Measurements from ENCODE around the gene NMB. TPM values are rescaled to one million over a fixed set of nuclear protein-coding genes. Genes with fewer than 3 reads are reported as not detected.
"Not testable (repeated sequence)": the region's sequence is repeated elsewhere in the genome, so short reads cannot be mapped to it uniquely, and the experiment has no call there.

The NMB gene
- polyA plus RNA-seq (2012; ENCODE audit: missing spikeins) = 1.8 TPM

GRCh38 chr15:84658080-84658787 is at the start of gene NMB:
Gene NMB (minus strand): TSS chr15:84658199. CDS start chr15:84658152, 47 bp downstream.
- FAIRE-seq (peak; percentile 61), DNase-seq (ENCODE audit: insufficient read length) (peak; percentile 84)
- TF ChIP-seq POLR2A (IDR thresholded peaks at IDR 0.05; ENCODE audit: low read depth, low read length) = peak; percentile 67
- TF ChIP-seq POLR2AphosphoS5 (IDR thresholded peaks at IDR 0.05; ENCODE audit: low read depth, low read length) = 0 out of 2 replicates have a peak, but pooled peaks have one; percentile 18
- TF ChIP-seq TAF1 (IDR thresholded peaks at IDR 0.05; ENCODE audit: borderline replicate concordance, low read depth, low read length) = no peak

- no peak for FAIRE-seq
- DNase-seq (ENCODE audit: insufficient read length) = no peak
- TF ChIP-seq POLR2AphosphoS5 (IDR thresholded peaks at IDR 0.05; ENCODE audit: low read depth, low read length) (no peak), TAF1 (IDR thresholded peaks at IDR 0.05; ENCODE audit: borderline replicate concordance, low read depth, low read length) (no peak), POLR2A (IDR thresholded peaks at IDR 0.05; ENCODE audit: low read depth, low read length) (no peak)
Observed at GRCh38 chr15:84703808-84704207, 45.8 kb upstream of the NMB start.

- TF ChIP-seq POLR2AphosphoS5 (IDR thresholded peaks at IDR 0.05; ENCODE audit: low read depth, low read length) = no peak
- TF ChIP-seq TAF1 (IDR thresholded peaks at IDR 0.05; ENCODE audit: borderline replicate concordance, low read depth, low read length) = no peak
- no peak for TF ChIP-seq POLR2A (IDR thresholded peaks at IDR 0.05; ENCODE audit: low read depth, low read length)
- DNase-seq (ENCODE audit: insufficient read length) (no peak), FAIRE-seq (no peak)
Observed at GRCh38 chr15:84702961-84703482, 45.0 kb upstream of the NMB start.

GRCh38 chr15:84699538-84700191 is 41.7 kb upstream of the NMB start:
- DNase-seq (ENCODE audit: insufficient read length) = no peak
- no peak for FAIRE-seq
- no peak for TF ChIP-seq TAF1 (IDR thresholded peaks at IDR 0.05; ENCODE audit: borderline replicate concordance, low read depth, low read length)
- TF ChIP-seq POLR2AphosphoS5 (IDR thresholded peaks at IDR 0.05; ENCODE audit: low read depth, low read length) = no peak
- TF ChIP-seq POLR2A (IDR thresholded peaks at IDR 0.05; ENCODE audit: low read depth, low read length) = no peak

DNA sequence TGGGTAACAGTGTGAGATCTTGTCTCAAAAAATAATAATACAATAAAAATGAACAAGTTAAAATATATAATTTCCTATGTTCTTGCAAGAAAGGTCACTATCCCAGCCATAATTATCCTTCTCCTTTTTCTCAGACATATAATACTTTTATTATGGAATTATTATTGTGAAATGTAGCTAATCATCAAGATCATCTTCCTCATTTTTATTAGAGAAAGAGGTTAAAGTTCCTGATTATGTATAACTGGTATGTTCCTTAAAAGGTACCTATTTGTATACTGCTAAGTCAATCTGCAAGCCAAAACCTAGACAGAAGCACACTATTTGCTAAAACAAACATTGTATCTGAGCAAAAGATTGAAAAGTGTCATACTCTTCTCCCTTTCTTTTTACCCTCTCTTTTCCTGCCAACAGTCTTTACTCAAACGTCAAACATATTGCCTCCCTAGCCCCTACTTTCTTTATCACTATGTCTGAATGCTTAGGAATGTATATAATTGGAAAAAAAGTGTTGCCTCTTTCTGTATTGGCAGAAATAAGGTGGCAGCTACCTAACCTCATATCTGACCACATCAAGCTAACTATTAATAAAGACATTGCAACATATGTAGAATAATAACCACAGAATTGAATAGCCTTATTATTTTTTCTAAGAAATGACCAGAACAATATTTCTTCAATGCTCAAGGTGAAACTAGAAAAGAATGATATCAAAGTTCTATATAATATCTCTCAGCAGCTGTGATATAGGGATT is 39.4 kb upstream of the NMB start:
- no peak for FAIRE-seq
- DNase-seq (ENCODE audit: insufficient read length) = no peak
- TF ChIP-seq POLR2AphosphoS5 (IDR thresholded peaks at IDR 0.05; ENCODE audit: low read depth, low read length) = no peak
- TF ChIP-seq TAF1 (IDR thresholded peaks at IDR 0.05; ENCODE audit: borderline replicate concordance, low read depth, low read length) = no peak
- TF ChIP-seq POLR2A (IDR thresholded peaks at IDR 0.05; ENCODE audit: low read depth, low read length) = no peak

DNA sequence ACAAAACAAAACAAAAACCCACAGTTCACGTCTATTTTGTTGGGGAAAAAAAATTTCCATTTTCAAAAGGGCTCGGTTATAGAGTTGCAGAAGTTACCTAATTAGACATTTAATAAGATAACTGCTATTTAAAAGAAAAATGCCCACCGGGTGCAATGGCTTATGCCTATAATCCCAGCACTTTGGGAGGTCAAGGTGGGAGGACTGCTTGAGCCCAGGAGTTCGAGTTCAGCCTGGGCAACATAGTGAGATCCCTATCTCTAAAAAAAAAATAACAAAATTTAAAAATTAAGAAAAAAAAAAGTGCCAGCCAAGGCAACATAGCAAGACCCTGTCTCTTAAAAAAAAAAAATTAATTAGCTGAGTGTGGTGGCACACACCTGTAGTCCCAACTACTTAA is 38.8 kb upstream of the NMB start:
- no peak for TF ChIP-seq POLR2AphosphoS5 (IDR thresholded peaks at IDR 0.05; ENCODE audit: low read depth, low read length)
- TF ChIP-seq TAF1 (IDR thresholded peaks at IDR 0.05; ENCODE audit: borderline replicate concordance, low read depth, low read length) = no peak
- no peak for TF ChIP-seq POLR2A (IDR thresholded peaks at IDR 0.05; ENCODE audit: low read depth, low read length)
- DNase-seq (ENCODE audit: insufficient read length) = no peak
- FAIRE-seq = no peak

DNA sequence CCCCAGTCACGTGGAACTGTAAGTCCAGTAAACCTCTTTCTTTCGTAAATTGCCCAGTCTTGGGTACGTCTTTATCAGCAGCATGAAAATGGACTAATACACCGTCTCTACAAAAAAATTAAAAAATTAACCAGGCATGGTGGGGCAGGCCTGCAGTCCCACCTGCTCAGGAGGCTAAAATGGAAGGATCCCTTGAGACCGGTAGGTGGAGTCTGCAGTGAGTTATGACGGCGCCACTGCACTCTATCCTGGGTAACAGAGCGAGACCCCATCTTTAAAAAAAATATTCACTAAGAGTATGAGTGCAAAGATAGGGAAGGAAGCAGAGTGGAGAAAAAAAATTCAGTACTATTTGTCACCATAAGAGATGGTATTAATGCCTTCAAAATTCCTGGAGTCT is 32.3 kb upstream of the NMB start:
- DNase-seq (ENCODE audit: insufficient read length) = no peak

GRCh38 chr15:84689858-84690257 is 31.9 kb upstream of the NMB start:
- TF ChIP-seq POLR2A (IDR thresholded peaks at IDR 0.05; ENCODE audit: low read depth, low read length) (no peak), POLR2AphosphoS5 (IDR thresholded peaks at IDR 0.05; ENCODE audit: low read depth, low read length) (no peak)
- DNase-seq (ENCODE audit: insufficient read length) (no peak), FAIRE-seq (no peak)

More for the DNA sequence above, 32.3 kb upstream of the NMB start:
- TF ChIP-seq POLR2A (IDR thresholded peaks at IDR 0.05; ENCODE audit: low read depth, low read length) = no peak
- TF ChIP-seq POLR2AphosphoS5 (IDR thresholded peaks at IDR 0.05; ENCODE audit: low read depth, low read length) = no peak
- no peak for TF ChIP-seq TAF1 (IDR thresholded peaks at IDR 0.05; ENCODE audit: borderline replicate concordance, low read depth, low read length)
- FAIRE-seq = no peak

GRCh38 chr15:84686446-84686845 is 28.4 kb upstream of the NMB start:
- DNase-seq (ENCODE audit: insufficient read length); FAIRE-seq: not testable (repeated sequence)

DNA sequence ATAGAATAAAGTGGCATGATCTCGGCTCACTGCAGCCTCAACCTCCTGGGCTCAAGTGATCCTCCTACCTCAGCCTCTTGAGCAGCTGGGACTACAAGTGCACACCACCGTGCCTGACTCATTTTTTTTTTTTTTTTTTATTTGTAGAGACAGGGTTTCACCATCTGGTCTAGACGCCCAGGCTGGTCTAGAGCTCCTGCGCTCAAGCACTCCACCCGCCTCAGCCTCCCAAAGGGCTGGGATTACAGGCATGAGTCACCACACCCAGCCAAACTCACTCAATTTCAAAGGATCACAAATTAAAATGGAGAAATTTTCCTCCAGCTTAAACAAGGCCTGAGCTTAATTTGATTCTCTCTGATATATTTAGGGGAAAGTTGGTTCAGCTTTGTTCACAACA is 27.3 kb upstream of the NMB start:
- DNase-seq (ENCODE audit: insufficient read length) (no peak), FAIRE-seq (no peak)
- TF ChIP-seq TAF1 (IDR thresholded peaks at IDR 0.05; ENCODE audit: borderline replicate concordance, low read depth, low read length) = no peak
- TF ChIP-seq POLR2A (IDR thresholded peaks at IDR 0.05; ENCODE audit: low read depth, low read length) = no peak
- no peak for TF ChIP-seq POLR2AphosphoS5 (IDR thresholded peaks at IDR 0.05; ENCODE audit: low read depth, low read length)

- DNase-seq (ENCODE audit: insufficient read length) (no peak), FAIRE-seq (no peak)
- TF ChIP-seq TAF1 (IDR thresholded peaks at IDR 0.05; ENCODE audit: borderline replicate concordance, low read depth, low read length) (no peak), POLR2AphosphoS5 (IDR thresholded peaks at IDR 0.05; ENCODE audit: low read depth, low read length) (no peak), POLR2A (IDR thresholded peaks at IDR 0.05; ENCODE audit: low read depth, low read length) (no peak)
Observed at GRCh38 chr15:84684092-84684491, 26.1 kb upstream of the NMB start.
